Osteoblast (primary cell): ENCODE measurements around the gene SEMA3F. TPM values are rescaled to one million over a fixed set of nuclear protein-coding genes. Genes with fewer than 3 reads are reported as not detected.

Experiments used
- DNase-seq: peaks from one replicate; pipeline ENCODE4 v3.0.0; 2011; ENCODE audit warnings: low spot score, mixed read lengths; ENCODE audit not compliant: insufficient read length; ENCODE audit errors: missing footprints
- H2AFZ ChIP-seq: 2 replicates; pipeline ENCODE4 v1.6.0; 2011; ENCODE audit warnings: mild to moderate bottlenecking, low read length
- H3K27ac ChIP-seq: 2 replicates; pipeline ENCODE4 v1.5.1; 2011; ENCODE audit warnings: mild to moderate bottlenecking, low read depth, low read length, moderate library complexity
- H3K27me3 ChIP-seq: 2 replicates; pipeline ENCODE4 v1.6.0; 2012; ENCODE audit warnings: mild to moderate bottlenecking, control low read depth, inconsistent platforms, low read length, moderate library complexity; ENCODE audit not compliant: insufficient read depth
- H3K36me3 ChIP-seq: 2 replicates; pipeline ENCODE4 v1.5.1; 2011; ENCODE audit warnings: mild to moderate bottlenecking, low read length, control low read depth, moderate library complexity; ENCODE audit not compliant: insufficient read depth
- H3K4me1 ChIP-seq: 2 replicates; pipeline ENCODE4 v1.5.1; 2011; ENCODE audit warnings: mild to moderate bottlenecking, low read length, control low read depth, moderate library complexity; ENCODE audit not compliant: insufficient read depth
- H3K4me2 ChIP-seq: 2 replicates; pipeline ENCODE4 v1.6.0; 2011; ENCODE audit warnings: mild to moderate bottlenecking, low read length; ENCODE audit not compliant: insufficient read depth
- H3K4me3 ChIP-seq: fragments of 200-600 bp; sonication (generic); 3 replicates; pipeline ENCODE4 v1.5.1; 2012; ENCODE audit warnings: mild to moderate bottlenecking, low read length, inconsistent platforms; ENCODE audit not compliant: insufficient read depth
- H3K79me2 ChIP-seq: 2 replicates; pipeline ENCODE4 v1.6.0; 2012; ENCODE audit warnings: mild to moderate bottlenecking, low read length, control low read depth, inconsistent platforms; ENCODE audit not compliant: insufficient read depth
- H3K9me3 ChIP-seq: 2 replicates; pipeline ENCODE4 v1.5.1; 2011; ENCODE audit warnings: low read depth, low read length, control low read depth
- H4K20me1 ChIP-seq: 2 replicates; pipeline ENCODE4 v1.6.0; 2012; ENCODE audit warnings: mild to moderate bottlenecking, low read length, control low read depth; ENCODE audit not compliant: insufficient read depth
- CTCF ChIP-seq: IDR thresholded peaks from 2 replicates; pipeline ENCODE4 v1.5.1; 2011; ENCODE audit warnings: mild to moderate bottlenecking, low read depth, low read length, moderate library complexity; ENCODE audit errors: extremely low read depth
- total RNA-seq: library from RNA; depleted of rRNA; stranded (reverse); fragments of >200 nt; gene quantifications from 2 replicates; pipeline ENCODE4 v1.2.3, GENCODE V29; 2012

SEMA3F gene
- total RNA-seq, 1 donor: 5.1 TPM

GRCh38 chr3:50134367-50134766, 20.8 kb upstream of the SEMA3F start:
- Histone ChIP-seq H3K4me2 (no peak overlapping the region), H3K4me1 (peaks cover 5% of the 10 kb centered on the region), H3K4me3 (no peak overlapping the region), H3K79me2 (no peaks in the 10 kb centered on the region), H3K27me3 (peaks cover 11% of the 10 kb centered on the region), H3K36me3 (no peaks in the 10 kb centered on the region), H2AFZ (no peak overlapping the region), H4K20me1 (no peaks in the 10 kb centered on the region), H3K27ac (no peak overlapping the region), H3K9me3 (no peaks in the 10 kb centered on the region)
- TF ChIP-seq CTCF: no peak
- DNase-seq: peak; percentile 58

DNA sequence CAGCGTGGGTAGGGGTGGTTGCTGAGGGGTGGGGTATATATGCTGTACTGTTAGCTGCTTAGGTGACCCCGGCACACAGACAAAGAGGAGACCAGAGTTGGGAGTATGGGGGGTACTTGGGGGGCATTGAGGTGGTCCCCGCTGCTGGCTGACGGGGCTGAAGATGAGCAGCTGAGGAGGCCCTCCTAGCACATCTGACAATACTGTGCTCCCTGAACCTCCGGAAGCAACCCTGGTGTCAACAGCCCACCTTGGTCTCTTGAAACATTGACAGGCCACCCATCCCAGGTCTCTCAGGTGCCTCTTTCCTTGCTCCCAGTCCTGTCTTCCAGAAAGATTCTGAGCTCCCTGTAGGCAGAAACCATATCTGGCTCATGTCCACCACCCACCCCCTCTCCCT, 19.2 kb upstream of the SEMA3F start:
- H3K4me2 ChIP-seq: no peak overlapping the region
- peaks cover 11% of the 10 kb centered on the region for H3K27me3 ChIP-seq
- H2AFZ ChIP-seq: no peak overlapping the region
- H3K36me3 ChIP-seq: no peaks in the 10 kb centered on the region
- DNase-seq: peak; percentile 69
- no peaks in the 10 kb centered on the region for H3K9me3 ChIP-seq
- no peaks in the 10 kb centered on the region for H4K20me1 ChIP-seq
- no peaks in the 10 kb centered on the region for H3K79me2 ChIP-seq
- peaks cover 5% of the 10 kb centered on the region for H3K4me1 ChIP-seq
- H3K27ac ChIP-seq: no peak overlapping the region
- H3K4me3 ChIP-seq: no peak overlapping the region
- TF ChIP-seq CTCF: no peak

- no peak for TF ChIP-seq CTCF
- no peaks in the 10 kb centered on the region for H4K20me1 ChIP-seq
- H3K27me3 ChIP-seq: peaks cover 8% of the 10 kb centered on the region
- no peaks in the 10 kb centered on the region for H3K36me3 ChIP-seq
- no peak overlapping the region for H3K27ac ChIP-seq
- no peak overlapping the region for H2AFZ ChIP-seq
- H3K4me1 ChIP-seq: peaks cover 5% of the 10 kb centered on the region
- H3K4me3 ChIP-seq: no peak overlapping the region
- no peak overlapping the region for H3K4me2 ChIP-seq
- H3K79me2 ChIP-seq: no peaks in the 10 kb centered on the region
- no peaks in the 10 kb centered on the region for H3K9me3 ChIP-seq
- peak; percentile 85 for DNase-seq
Measured at GRCh38 chr3:50136714-50137405, 18.3 kb upstream of the SEMA3F start.

DNA sequence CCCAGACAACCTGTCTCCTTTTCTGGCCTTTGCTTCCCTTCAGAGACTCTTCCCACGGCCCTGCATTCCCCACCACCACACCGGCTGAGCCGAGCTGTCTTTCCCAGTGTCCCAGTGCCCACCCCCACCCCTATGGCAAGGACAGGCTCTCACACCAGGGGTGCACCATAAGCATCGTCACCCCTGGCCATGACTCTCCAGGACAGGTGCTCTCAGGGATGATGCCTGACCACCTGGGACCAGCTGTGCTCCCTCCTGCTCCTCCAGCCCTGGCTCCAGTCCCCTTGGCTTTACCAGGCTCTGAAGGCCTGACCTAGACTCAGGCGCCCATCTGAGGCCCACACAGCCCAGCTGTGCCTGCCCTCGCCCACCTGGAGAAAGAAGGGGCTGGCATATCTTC, 17.6 kb upstream of the SEMA3F start:
- Histone ChIP-seq H3K27ac (no peak overlapping the region), H3K9me3 (no peaks in the 10 kb centered on the region), H3K36me3 (no peaks in the 10 kb centered on the region), H3K27me3 (peaks cover 8% of the 10 kb centered on the region), H3K4me2 (no peak overlapping the region), H2AFZ (no peak overlapping the region), H4K20me1 (no peaks in the 10 kb centered on the region), H3K4me1 (peaks cover 5% of the 10 kb centered on the region), H3K4me3 (no peak overlapping the region), H3K79me2 (no peaks in the 10 kb centered on the region)
- DNase-seq: no peak
- TF ChIP-seq CTCF: no peak
